GM12892 (cell line): ENCODE data around the gene MIS12.

Experiments
- POLR2A ChIP-seq: IDR thresholded peaks from 2 replicates; pipeline ENCODE4 v1.6.1; 2011; ENCODE audit warnings: low read depth, low read length, control low read depth
- POLR2AphosphoS5 ChIP-seq: IDR thresholded peaks from 2 replicates; pipeline ENCODE4 v1.6.1; 2011; ENCODE audit warnings: low read depth, low read length, control low read depth
- TAF1 ChIP-seq: IDR thresholded peaks from 2 replicates; pipeline ENCODE4 v1.6.1; 2011; ENCODE audit warnings: low read depth, mild to moderate bottlenecking, control low read depth, low read length, borderline replicate concordance

- TF ChIP-seq TAF1 (peak; percentile 77), POLR2A (peak; percentile 91), POLR2AphosphoS5 (peak; percentile 88)
Observed at GRCh38 chr17:5486206-5487124, at the start of gene MIS12.
